Uterus (tissue), 4 donors: ENCODE data around the gene IRGC. TPM values are rescaled to one million over a fixed set of nuclear protein-coding genes. Genes with fewer than 3 reads are reported as not detected.

Experiments used
- DNase-seq, 2 donors: peaks; one replicate each; pipeline ENCODE4 v3.0.0-alpha.2; 2019 to 2020
- H3K27ac ChIP-seq, 2 donors: fragments of 200-600 bp; sonication (generic); 1 replicate in 1 of 2; 2 replicates in 1 of 2; pipeline ENCODE4 v1.5.1; 2016 to 2018
- H3K27me3 ChIP-seq, 2 donors: fragments of 200-600 bp; sonication (generic); one replicate each; pipeline ENCODE4 v1.5.1; 2018 to 2019; ENCODE audit warnings: control low read depth in 1 of 2
- H3K36me3 ChIP-seq, 2 donors: fragments of 200-600 bp; sonication (generic); one replicate each; pipeline ENCODE4 v1.5.1; 2019; ENCODE audit warnings: control low read depth in 1 of 2
- H3K4me1 ChIP-seq, 2 donors: fragments of 200-600 bp; sonication (generic); one replicate each; pipeline ENCODE4 v1.5.1; 2018 to 2019; ENCODE audit warnings: control low read depth in 1 of 2
- H3K4me3 ChIP-seq, 2 donors: fragments of 200-600 bp; sonication (generic); 1 replicate in 1 of 2; 2 replicates in 1 of 2; pipeline ENCODE4 v1.5.1; 2018 to 2019; ENCODE audit warnings: mild to moderate bottlenecking in 1 of 2
- H3K9me3 ChIP-seq, 2 donors: fragments of 200-600 bp; sonication (generic); one replicate each; pipeline ENCODE4 v1.5.1; 2019; ENCODE audit warnings: control low read depth in 1 of 2
- CTCF ChIP-seq, 4 experiments: fragments of 200-600 bp in 2 of 4; fragments of 450-650 bp in 2 of 4; sonication (generic) in 2 of 4; IDR thresholded peaks; one replicate each; pipeline ENCODE4 v1.5.1; 2016 to 2019; ENCODE audit warnings: antibody characterized with exemption in 4 of 4, mild to moderate bottlenecking in 2 of 4, moderate library complexity in 1 of 4
- POLR2A ChIP-seq, 2 donors: fragments of 450-650 bp; IDR thresholded peaks; one replicate each; pipeline ENCODE4 v1.6.1; 2016; ENCODE audit warnings: antibody characterized with exemption in 2 of 2, mild to moderate bottlenecking in 1 of 2, moderate library complexity in 1 of 2
- intact Hi-C: fragments of 100-400 bp; cut with DNase I; formaldehyde crosslinking; loops from one replicate; pipeline ENCODE4 v1.15.1; 2023; ENCODE audit warnings: low total_unique reads
- total RNA-seq, 4 donors: library from RNA; depleted of rRNA in 3 of 4; stranded (reverse); fragments of >200 nt in 3 of 4; gene quantifications; one replicate each; pipeline versions ENCODE4 v1.1.0 to v1.2.4, GENCODE V29; 2014 to 2023
- donor health status: DM: yes; HTN: yes; CAD: no.

Gene IRGC
- total RNA-seq, 4 donors from 2014 or later = not detected

GRCh38 chr19:43690444-43690843, 25.4 kb upstream of the IRGC start:
- intact Hi-C loops = no loop called here
- Histone ChIP-seq H3K36me3 (no peaks in the 10 kb centered on the region), H3K4me3 (no peak overlapping the region), H3K27ac (no peak overlapping the region), H3K4me1 (no peaks in the 10 kb centered on the region), H3K9me3 (peaks cover 0 to 9% of the 10 kb centered on the region in 2 donors), H3K27me3 (no peaks in the 10 kb centered on the region)
- DNase-seq = no peak
- TF ChIP-seq CTCF (IDR thresholded peaks at IDR 0.05) = no peak
- TF ChIP-seq POLR2A (IDR thresholded peaks at IDR 0.05) = no peak

- Histone ChIP-seq H3K27ac (no peak overlapping the region), H3K27me3 (no peaks in the 10 kb centered on the region), H3K4me1 (no peaks in the 10 kb centered on the region), H3K9me3 (peaks cover 0 to 9% of the 10 kb centered on the region in 2 donors), H3K36me3 (no peaks in the 10 kb centered on the region), H3K4me3 (no peak overlapping the region)
- TF ChIP-seq CTCF (IDR thresholded peaks at IDR 0.05) (no peak), POLR2A (IDR thresholded peaks at IDR 0.05) (no peak)
- intact Hi-C loops = no loop called here
- DNase-seq = no peak
Measured at GRCh38 chr19:43690890-43691289, 25.0 kb upstream of the IRGC start.

GRCh38 chr19:43691755-43692154, 24.1 kb upstream of the IRGC start:
- Histone ChIP-seq H3K4me3 (no peak overlapping the region), H3K27ac (no peak overlapping the region), H3K4me1 (no peaks in the 10 kb centered on the region), H3K9me3 (peaks cover 0 to 9% of the 10 kb centered on the region in 2 donors), H3K36me3 (no peaks in the 10 kb centered on the region), H3K27me3 (no peaks in the 10 kb centered on the region)
- intact Hi-C loops = no loop called here
- DNase-seq = no peak
- TF ChIP-seq CTCF (IDR thresholded peaks at IDR 0.05) (no peak), POLR2A (IDR thresholded peaks at IDR 0.05) (no peak)

- H3K27me3 ChIP-seq = no peaks in the 10 kb centered on the region
- TF ChIP-seq CTCF (IDR thresholded peaks at IDR 0.05) (no peak), POLR2A (IDR thresholded peaks at IDR 0.05) (no peak)
- no peak for DNase-seq
- H3K4me3 ChIP-seq = no peak overlapping the region
- no peak overlapping the region for H3K27ac ChIP-seq
- H3K9me3 ChIP-seq = peaks cover 0 to 9% of the 10 kb centered on the region in 2 donors
- no peaks in the 10 kb centered on the region for H3K4me1 ChIP-seq
- intact Hi-C loops = no loop called here
- H3K36me3 ChIP-seq = no peaks in the 10 kb centered on the region
Measured at GRCh38 chr19:43692385-43692784, 23.5 kb upstream of the IRGC start.

- Histone ChIP-seq H3K9me3 (peaks cover 0 to 9% of the 10 kb centered on the region in 2 donors), H3K27me3 (no peaks in the 10 kb centered on the region), H3K27ac (no peak overlapping the region), H3K4me3 (no peak overlapping the region), H3K4me1 (no peaks in the 10 kb centered on the region), H3K36me3 (no peaks in the 10 kb centered on the region)
- intact Hi-C loops = no loop called here
- TF ChIP-seq CTCF (IDR thresholded peaks at IDR 0.05) (no peak), POLR2A (IDR thresholded peaks at IDR 0.05) (no peak)
- DNase-seq = no peak
Measured at GRCh38 chr19:43692877-43693276, 23.0 kb upstream of the IRGC start.
